ENCODE measurements around the gene SQOR.

DNA sequence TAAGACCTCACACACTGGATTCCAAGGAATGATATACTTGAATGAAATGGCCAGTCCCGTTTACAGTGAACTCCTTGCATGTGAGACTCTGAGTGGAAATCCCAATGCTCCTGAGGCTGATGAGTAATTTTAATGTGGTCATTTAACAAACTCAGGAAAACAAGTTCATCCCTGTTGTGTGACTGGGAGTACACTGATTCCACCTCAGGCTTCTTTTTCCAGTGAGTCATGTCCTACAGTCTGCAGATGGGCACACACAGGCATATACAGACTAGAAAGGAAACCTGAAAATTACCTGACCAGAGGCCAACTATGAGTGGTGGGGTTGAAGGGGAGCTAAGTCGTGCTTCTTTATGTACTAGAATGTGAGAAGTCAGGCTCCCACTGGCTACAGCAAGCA is 5.8 kb downstream of the SQOR start:
- TF ChIP-seq, protein P1, sequence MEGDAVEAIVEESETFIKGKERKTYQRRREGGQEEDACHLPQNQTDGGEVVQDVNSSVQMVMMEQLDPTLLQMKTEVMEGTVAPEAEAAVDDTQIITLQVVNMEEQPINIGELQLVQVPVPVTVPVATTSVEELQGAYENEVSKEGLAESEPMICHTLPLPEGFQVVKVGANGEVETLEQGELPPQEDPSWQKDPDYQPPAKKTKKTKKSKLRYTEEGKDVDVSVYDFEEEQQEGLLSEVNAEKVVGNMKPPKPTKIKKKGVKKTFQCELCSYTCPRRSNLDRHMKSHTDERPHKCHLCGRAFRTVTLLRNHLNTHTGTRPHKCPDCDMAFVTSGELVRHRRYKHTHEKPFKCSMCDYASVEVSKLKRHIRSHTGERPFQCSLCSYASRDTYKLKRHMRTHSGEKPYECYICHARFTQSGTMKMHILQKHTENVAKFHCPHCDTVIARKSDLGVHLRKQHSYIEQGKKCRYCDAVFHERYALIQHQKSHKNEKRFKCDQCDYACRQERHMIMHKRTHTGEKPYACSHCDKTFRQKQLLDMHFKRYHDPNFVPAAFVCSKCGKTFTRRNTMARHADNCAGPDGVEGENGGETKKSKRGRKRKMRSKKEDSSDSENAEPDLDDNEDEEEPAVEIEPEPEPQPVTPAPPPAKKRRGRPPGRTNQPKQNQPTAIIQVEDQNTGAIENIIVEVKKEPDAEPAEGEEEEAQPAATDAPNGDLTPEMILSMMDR (IDR thresholded peaks at IDR 0.05; ENCODE audit: low read depth, low read length), result no peak
- TF ChIP-seq EZH2phosphoT487 (IDR thresholded peaks at IDR 0.05; ENCODE audit: low read depth), result no peak

All from OCI-LY3 (cell line).